CMK (cell line): ENCODE measurements around the gene CTRB1.
"Not testable (repeated sequence)": the region's sequence is repeated elsewhere in the genome, so short reads cannot be mapped to it uniquely, and the experiment has no call there.

Source experiments
- DNase-seq: peaks from one replicate; pipeline ENCODE4 v3.0.0-alpha.2; 2010; ENCODE audit warnings: low read depth

Gene CTRB1

GRCh38 chr16:75271441-75272096, 52.8 kb downstream of the CTRB1 start:
- no peak for DNase-seq

- DNase-seq = no peak
These were observed 53.3 kb downstream of the CTRB1 start for GRCh38 chr16:75272097-75272551.

- not testable (repeated sequence) for DNase-seq
These were observed 53.8 kb downstream of the CTRB1 start for GRCh38 chr16:75272629-75273028.

- no peak for DNase-seq
These were observed 54.5 kb downstream of the CTRB1 start for GRCh38 chr16:75273054-75273925.
